MCF 10A (cell line): ENCODE measurements around the gene USH2A. TPM values are rescaled to one million over a fixed set of nuclear protein-coding genes. Genes with fewer than 3 reads are reported as not detected.

Experiments
- BruUV-seq: library from RNA; stranded (reverse); fragments of 400-500 nt; replicated peaks from 2 replicates; lab custom pipeline; 2021; lab: Mats Ljungman, UMichigan
- CTCF ChIA-PET: fragments of 300-600 bp; sonication (Branson Sonifier 250); formaldehyde crosslinking; extraction: SDS; loops from one replicate; lab custom pipeline; 2021; ENCODE audit warnings: antibody characterized with exemption, inconsistent platforms; lab: Yijun Ruan, JAX
- POLR2A ChIA-PET: fragments of 300-600, 350-650 bp; sonication (Branson Sonifier 250); formaldehyde crosslinking; extraction: SDS; loops from one replicate; lab custom pipeline; 2020; ENCODE audit warnings: antibody characterized with exemption, inconsistent platforms; lab: Yijun Ruan, JAX
- DNase-seq: peaks from one replicate; pipeline ENCODE4 v3.0.0-alpha.2; 2018; ENCODE audit not compliant: unreplicated experiment
- H3K27ac Mint-ChIP-seq: one replicate; pipeline ENCODE4 v1.8.0; 2022; ENCODE audit warnings: mild to moderate bottlenecking, low read depth, mixed read lengths; ENCODE audit not compliant: unreplicated experiment
- H3K27me3 Mint-ChIP-seq: one replicate; pipeline ENCODE4 v1.8.0; 2022; ENCODE audit warnings: mixed read lengths; ENCODE audit not compliant: insufficient read depth, unreplicated experiment
- H3K36me3 Mint-ChIP-seq: one replicate; pipeline ENCODE4 v1.8.0; 2022; ENCODE audit warnings: mild to moderate bottlenecking, moderate library complexity, mixed read lengths; ENCODE audit not compliant: insufficient read depth, unreplicated experiment
- H3K4me1 Mint-ChIP-seq: one replicate; pipeline ENCODE4 v1.8.0; 2022; ENCODE audit warnings: mixed read lengths; ENCODE audit not compliant: insufficient read depth, unreplicated experiment
- H3K4me3 Mint-ChIP-seq: one replicate; pipeline ENCODE4 v1.8.0; 2022; ENCODE audit warnings: mild to moderate bottlenecking, moderate library complexity, mixed read lengths; ENCODE audit not compliant: unreplicated experiment
- H3K9me3 Mint-ChIP-seq: one replicate; pipeline ENCODE4 v1.8.0; 2022; ENCODE audit warnings: mixed read lengths; ENCODE audit not compliant: unreplicated experiment
- intact Hi-C: fragments of 100-400 bp; cut with micrococcal nuclease; formaldehyde crosslinking; loops from 2 replicates; pipeline ENCODE4 v1.14.1; 2022
- total RNA-seq: library from RNA; stranded (reverse); gene quantifications from 2 replicates; pipeline ENCODE4 v1.2.3, GENCODE V29; 2022
- TF ChIP-seq, protein P1 (sequence below): fragments of 200-600 bp; IDR thresholded peaks from one replicate; pipeline ENCODE4 v1.8.0; 2022; ENCODE audit warnings: antibody characterized with exemption, mild to moderate bottlenecking; ENCODE audit not compliant: unreplicated experiment

The USH2A gene
- total RNA-seq, 1 experiment from 2014 or later: not detected

DNA sequence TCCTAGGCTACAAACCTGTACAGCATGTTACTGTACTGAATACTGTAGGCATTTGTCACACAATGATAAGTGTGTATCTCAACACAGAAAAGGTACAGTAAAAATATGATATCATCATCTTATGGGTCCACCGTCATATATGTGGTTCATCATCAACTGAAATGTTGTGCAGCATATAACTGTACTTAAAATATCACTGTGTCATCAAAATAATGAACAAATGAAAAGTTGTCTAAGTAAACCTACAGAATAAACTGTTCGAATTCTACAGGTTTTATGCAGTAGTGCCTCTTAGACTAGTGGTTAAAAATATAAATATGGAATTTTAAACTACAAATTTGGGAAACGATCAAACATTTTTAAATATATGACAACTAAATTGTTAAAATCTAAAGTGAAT lies 527.4 kb downstream of the USH2A start:
- ChIA-PET CTCF (no interaction called here), POLR2A (no interaction called here)
- Mint-ChIP-seq H3K4me3 (no peak overlapping the region), H3K27ac (no peak overlapping the region), H3K4me1 (no peaks in the 10 kb centered on the region), H3K9me3 (no peaks in the 10 kb centered on the region), H3K36me3 (no peaks in the 10 kb centered on the region), H3K27me3 (peaks cover 89% of the 10 kb centered on the region)
- intact Hi-C loops: no loop called here
- no peak for DNase-seq
- BruUV-seq: no TSS peak
- TF ChIP-seq, protein P1, sequence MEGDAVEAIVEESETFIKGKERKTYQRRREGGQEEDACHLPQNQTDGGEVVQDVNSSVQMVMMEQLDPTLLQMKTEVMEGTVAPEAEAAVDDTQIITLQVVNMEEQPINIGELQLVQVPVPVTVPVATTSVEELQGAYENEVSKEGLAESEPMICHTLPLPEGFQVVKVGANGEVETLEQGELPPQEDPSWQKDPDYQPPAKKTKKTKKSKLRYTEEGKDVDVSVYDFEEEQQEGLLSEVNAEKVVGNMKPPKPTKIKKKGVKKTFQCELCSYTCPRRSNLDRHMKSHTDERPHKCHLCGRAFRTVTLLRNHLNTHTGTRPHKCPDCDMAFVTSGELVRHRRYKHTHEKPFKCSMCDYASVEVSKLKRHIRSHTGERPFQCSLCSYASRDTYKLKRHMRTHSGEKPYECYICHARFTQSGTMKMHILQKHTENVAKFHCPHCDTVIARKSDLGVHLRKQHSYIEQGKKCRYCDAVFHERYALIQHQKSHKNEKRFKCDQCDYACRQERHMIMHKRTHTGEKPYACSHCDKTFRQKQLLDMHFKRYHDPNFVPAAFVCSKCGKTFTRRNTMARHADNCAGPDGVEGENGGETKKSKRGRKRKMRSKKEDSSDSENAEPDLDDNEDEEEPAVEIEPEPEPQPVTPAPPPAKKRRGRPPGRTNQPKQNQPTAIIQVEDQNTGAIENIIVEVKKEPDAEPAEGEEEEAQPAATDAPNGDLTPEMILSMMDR: no peak

DNA sequence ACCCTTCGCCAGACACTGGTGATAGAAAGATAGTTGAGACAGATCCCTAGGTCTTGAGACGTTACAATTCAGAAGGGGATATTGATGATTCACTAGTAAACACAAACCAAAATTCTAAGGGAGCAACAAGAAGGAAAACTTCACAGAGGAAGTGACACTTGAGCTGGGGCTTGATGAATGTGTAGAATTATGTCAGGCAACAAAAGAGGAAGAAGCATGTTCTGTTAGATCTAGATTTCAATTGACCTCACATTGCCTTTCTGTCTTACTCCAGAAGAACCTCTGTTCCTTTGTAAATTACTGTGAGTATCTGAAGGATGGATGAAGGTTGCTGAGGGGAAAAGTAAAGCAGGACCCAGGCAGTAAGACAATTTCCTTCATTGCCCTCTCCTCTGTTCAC lies 528.0 kb downstream of the USH2A start:
- Mint-ChIP-seq H3K36me3 (no peaks in the 10 kb centered on the region), H3K9me3 (no peaks in the 10 kb centered on the region), H3K4me1 (no peaks in the 10 kb centered on the region), H3K4me3 (no peak overlapping the region), H3K27me3 (peaks cover 89% of the 10 kb centered on the region), H3K27ac (no peak overlapping the region)
- TF ChIP-seq, protein P1: no peak
- BruUV-seq: no TSS peak
- CTCF ChIA-PET: no interaction called here
- POLR2A ChIA-PET: no interaction called here
- intact Hi-C loops: no loop called here
- no peak for DNase-seq

DNA sequence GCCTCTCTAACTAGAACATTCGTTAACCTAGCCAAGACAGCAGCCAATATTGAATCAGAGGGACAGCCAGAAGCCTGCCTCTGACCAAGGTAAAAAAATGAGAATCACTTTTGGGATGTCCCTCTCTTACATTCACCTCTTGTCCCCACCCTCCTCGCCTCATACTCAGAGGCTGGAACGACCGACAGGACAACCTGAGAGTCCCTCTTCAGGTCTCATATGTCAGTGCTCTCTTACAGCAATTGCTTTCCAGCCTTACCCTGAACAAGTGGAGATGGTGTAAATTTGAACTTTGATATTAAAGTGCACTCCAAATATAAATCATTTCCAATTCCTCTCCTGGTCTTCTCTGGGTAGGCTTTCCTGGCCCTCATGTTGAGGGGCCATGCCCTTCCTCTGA lies 528.6 kb downstream of the USH2A start:
- POLR2A ChIA-PET: no interaction called here
- H3K36me3 Mint-ChIP-seq: no peaks in the 10 kb centered on the region
- TF ChIP-seq, protein P1: no peak
- H3K4me3 Mint-ChIP-seq: no peak overlapping the region
- no peaks in the 10 kb centered on the region for H3K9me3 Mint-ChIP-seq
- intact Hi-C loops: no loop called here
- H3K4me1 Mint-ChIP-seq: no peaks in the 10 kb centered on the region
- CTCF ChIA-PET: no interaction called here
- BruUV-seq: no TSS peak
- H3K27me3 Mint-ChIP-seq: peaks cover 90% of the 10 kb centered on the region
- H3K27ac Mint-ChIP-seq: no peak overlapping the region
- no peak for DNase-seq

DNA sequence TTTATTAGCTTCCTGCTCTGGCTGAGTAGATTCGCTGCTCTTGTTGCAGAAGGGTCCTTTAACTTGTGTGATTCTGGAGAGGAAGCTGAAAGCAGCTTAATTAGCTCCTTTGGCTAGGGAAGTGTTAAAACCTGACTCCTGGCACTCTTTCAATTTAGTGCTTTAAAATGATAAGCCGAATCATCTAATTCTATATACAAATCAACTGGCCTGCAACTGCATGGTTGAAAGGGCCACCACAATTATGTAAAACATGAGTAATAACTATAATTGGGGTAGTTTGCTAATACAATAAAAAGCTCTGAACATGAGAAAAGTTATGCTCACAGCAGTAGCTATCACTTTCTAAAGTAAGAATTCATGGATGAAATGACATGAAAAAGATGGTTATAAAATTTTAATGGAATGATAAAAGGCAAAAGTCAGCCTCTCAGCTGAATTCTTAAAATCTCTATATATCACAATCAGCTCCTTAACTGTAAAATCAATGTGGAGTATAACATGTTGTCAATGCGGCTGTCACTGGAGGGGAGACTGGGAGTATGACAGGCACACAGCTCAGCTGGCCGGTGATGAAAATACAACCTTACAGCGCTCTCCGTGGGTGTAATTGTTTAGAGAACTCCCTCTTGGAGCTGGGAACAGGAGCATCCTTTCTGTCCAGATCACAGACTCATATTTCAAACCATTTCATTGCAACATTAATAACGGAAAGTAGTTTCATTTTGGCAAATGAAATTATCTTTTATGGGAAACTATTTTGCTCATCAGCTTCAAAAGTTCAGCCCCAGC lies 531.8 kb downstream of the USH2A start:
- no peaks in the 10 kb centered on the region for H3K9me3 Mint-ChIP-seq
- no peaks in the 10 kb centered on the region for H3K36me3 Mint-ChIP-seq
- POLR2A ChIA-PET: interaction anchor here (0.5 to 0.6 kb wide), 2 partner anchors 17 to 1541 kb away, joined by 3 read pairs; no protein-coding TSS in a partner anchor
- intact Hi-C loops: no loop called here
- H3K4me3 Mint-ChIP-seq: no peak overlapping the region
- no peaks in the 10 kb centered on the region for H3K4me1 Mint-ChIP-seq
- TF ChIP-seq, protein P1: no peak
- no TSS peak for BruUV-seq
- CTCF ChIA-PET: interaction anchor here (0.7 kb wide), 3 partner anchors 21 to 380 kb away, joined by 3 read pairs; no protein-coding TSS in a partner anchor
- H3K27ac Mint-ChIP-seq: no peak overlapping the region
- DNase-seq: no peak
- H3K27me3 Mint-ChIP-seq: peaks cover 93% of the 10 kb centered on the region
